Osteoblast (primary cell): ENCODE data around the gene KL. TPM values are rescaled to one million over a fixed set of nuclear protein-coding genes. Genes with fewer than 3 reads are reported as not detected.

ENCODE experiments used
- DNase-seq: peaks from one replicate; pipeline ENCODE4 v3.0.0; 2011; ENCODE audit warnings: low spot score, mixed read lengths; ENCODE audit not compliant: insufficient read length; ENCODE audit errors: missing footprints
- H2AFZ ChIP-seq: 2 replicates; pipeline ENCODE4 v1.6.0; 2011; ENCODE audit warnings: mild to moderate bottlenecking, low read length
- H3K27ac ChIP-seq: 2 replicates; pipeline ENCODE4 v1.5.1; 2011; ENCODE audit warnings: mild to moderate bottlenecking, low read depth, low read length, moderate library complexity
- H3K27me3 ChIP-seq: 2 replicates; pipeline ENCODE4 v1.6.0; 2012; ENCODE audit warnings: mild to moderate bottlenecking, control low read depth, inconsistent platforms, low read length, moderate library complexity; ENCODE audit not compliant: insufficient read depth
- H3K36me3 ChIP-seq: 2 replicates; pipeline ENCODE4 v1.5.1; 2011; ENCODE audit warnings: mild to moderate bottlenecking, low read length, control low read depth, moderate library complexity; ENCODE audit not compliant: insufficient read depth
- H3K4me1 ChIP-seq: 2 replicates; pipeline ENCODE4 v1.5.1; 2011; ENCODE audit warnings: mild to moderate bottlenecking, low read length, control low read depth, moderate library complexity; ENCODE audit not compliant: insufficient read depth
- H3K4me2 ChIP-seq: 2 replicates; pipeline ENCODE4 v1.6.0; 2011; ENCODE audit warnings: mild to moderate bottlenecking, low read length; ENCODE audit not compliant: insufficient read depth
- H3K4me3 ChIP-seq: fragments of 200-600 bp; sonication (generic); 3 replicates; pipeline ENCODE4 v1.5.1; 2012; ENCODE audit warnings: mild to moderate bottlenecking, low read length, inconsistent platforms; ENCODE audit not compliant: insufficient read depth
- H3K79me2 ChIP-seq: 2 replicates; pipeline ENCODE4 v1.6.0; 2012; ENCODE audit warnings: mild to moderate bottlenecking, low read length, control low read depth, inconsistent platforms; ENCODE audit not compliant: insufficient read depth
- H3K9me3 ChIP-seq: 2 replicates; pipeline ENCODE4 v1.5.1; 2011; ENCODE audit warnings: low read depth, low read length, control low read depth
- H4K20me1 ChIP-seq: 2 replicates; pipeline ENCODE4 v1.6.0; 2012; ENCODE audit warnings: mild to moderate bottlenecking, low read length, control low read depth; ENCODE audit not compliant: insufficient read depth
- total RNA-seq: library from RNA; depleted of rRNA; stranded (reverse); fragments of >200 nt; gene quantifications from 2 replicates; pipeline ENCODE4 v1.2.3, GENCODE V29; 2012
- TF ChIP-seq, protein P1 (sequence below): IDR thresholded peaks from 2 replicates; pipeline ENCODE4 v1.5.1; 2011; ENCODE audit warnings: mild to moderate bottlenecking, low read depth, low read length, moderate library complexity; ENCODE audit errors: extremely low read depth

Gene KL
- under 0.01 TPM in 1 of 2 replicates, not detected in the other for total RNA-seq

DNA sequence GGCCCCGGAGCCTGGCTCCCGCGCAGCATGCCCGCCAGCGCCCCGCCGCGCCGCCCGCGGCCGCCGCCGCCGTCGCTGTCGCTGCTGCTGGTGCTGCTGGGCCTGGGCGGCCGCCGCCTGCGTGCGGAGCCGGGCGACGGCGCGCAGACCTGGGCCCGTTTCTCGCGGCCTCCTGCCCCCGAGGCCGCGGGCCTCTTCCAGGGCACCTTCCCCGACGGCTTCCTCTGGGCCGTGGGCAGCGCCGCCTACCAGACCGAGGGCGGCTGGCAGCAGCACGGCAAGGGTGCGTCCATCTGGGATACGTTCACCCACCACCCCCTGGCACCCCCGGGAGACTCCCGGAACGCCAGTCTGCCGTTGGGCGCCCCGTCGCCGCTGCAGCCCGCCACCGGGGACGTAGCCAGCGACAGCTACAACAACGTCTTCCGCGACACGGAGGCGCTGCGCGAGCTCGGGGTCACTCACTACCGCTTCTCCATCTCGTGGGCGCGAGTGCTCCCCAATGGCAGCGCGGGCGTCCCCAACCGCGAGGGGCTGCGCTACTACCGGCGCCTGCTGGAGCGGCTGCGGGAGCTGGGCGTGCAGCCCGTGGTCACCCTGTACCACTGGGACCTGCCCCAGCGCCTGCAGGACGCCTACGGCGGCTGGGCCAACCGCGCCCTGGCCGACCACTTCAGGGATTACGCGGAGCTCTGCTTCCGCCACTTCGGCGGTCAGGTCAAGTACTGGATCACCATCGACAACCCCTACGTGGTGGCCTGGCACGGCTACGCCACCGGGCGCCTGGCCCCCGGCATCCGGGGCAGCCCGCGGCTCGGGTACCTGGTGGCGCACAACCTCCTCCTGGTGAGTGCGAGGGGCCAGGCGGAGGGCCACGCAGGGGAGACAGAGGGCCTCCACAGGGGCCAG, at the start of gene KL:
TSS of gene KL (plus strand) at position 10 of the 909 bp plus-strand sequence. CDS start at position 28, 18 bp downstream.
- Histone ChIP-seq H3K36me3 (no peaks in the 10 kb centered on the region), H2AFZ (peak within 1 kb of the TSS; percentile 35), H3K4me2 (peak within 1 kb of the TSS; percentile 51), H3K27me3 (peaks cover 75% of the 10 kb centered on the region), H3K4me3 (peak within 1 kb of the TSS; percentile 46), H3K9me3 (no peaks in the 10 kb centered on the region), H4K20me1 (no peaks in the 10 kb centered on the region), H3K79me2 (no peaks in the 10 kb centered on the region), H3K4me1 (no peaks in the 10 kb centered on the region), H3K27ac (no peak within 1 kb of the TSS)
- TF ChIP-seq, protein P1, sequence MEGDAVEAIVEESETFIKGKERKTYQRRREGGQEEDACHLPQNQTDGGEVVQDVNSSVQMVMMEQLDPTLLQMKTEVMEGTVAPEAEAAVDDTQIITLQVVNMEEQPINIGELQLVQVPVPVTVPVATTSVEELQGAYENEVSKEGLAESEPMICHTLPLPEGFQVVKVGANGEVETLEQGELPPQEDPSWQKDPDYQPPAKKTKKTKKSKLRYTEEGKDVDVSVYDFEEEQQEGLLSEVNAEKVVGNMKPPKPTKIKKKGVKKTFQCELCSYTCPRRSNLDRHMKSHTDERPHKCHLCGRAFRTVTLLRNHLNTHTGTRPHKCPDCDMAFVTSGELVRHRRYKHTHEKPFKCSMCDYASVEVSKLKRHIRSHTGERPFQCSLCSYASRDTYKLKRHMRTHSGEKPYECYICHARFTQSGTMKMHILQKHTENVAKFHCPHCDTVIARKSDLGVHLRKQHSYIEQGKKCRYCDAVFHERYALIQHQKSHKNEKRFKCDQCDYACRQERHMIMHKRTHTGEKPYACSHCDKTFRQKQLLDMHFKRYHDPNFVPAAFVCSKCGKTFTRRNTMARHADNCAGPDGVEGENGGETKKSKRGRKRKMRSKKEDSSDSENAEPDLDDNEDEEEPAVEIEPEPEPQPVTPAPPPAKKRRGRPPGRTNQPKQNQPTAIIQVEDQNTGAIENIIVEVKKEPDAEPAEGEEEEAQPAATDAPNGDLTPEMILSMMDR = no peak
- peak; percentile 88 for DNase-seq

DNA sequence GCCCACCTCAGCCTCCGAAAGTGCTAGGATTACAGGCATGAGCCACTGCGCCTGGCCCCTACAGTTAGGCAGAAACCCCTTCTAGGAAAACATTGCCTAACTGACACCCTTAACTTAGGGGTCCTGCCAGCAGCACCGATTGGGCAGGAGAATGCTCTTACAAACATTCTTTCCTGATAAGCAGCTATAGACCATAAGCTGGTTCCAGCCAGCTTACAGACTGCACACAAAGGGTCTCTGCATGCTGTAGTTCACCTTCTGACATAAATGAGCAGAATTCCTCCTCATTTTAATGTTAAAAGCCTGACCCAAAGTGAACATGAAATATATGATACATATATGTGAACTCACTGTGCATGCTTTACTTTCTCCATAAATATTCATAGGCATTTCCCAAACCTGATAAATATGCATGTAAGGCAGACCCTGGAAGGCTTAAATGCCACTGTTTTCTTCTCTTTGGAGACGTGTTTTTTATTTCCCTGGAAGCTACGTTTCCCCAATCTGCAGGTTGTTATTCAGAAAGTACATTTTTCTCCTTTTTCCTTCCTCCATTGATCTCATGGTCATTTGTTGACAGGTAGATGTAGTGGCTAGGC, 48.5 kb upstream of the KL start:
- H3K27ac ChIP-seq = no peak overlapping the region
- no peak overlapping the region for H3K4me2 ChIP-seq
- H3K36me3 ChIP-seq = no peaks in the 10 kb centered on the region
- no peaks in the 10 kb centered on the region for H3K79me2 ChIP-seq
- no peaks in the 10 kb centered on the region for H3K27me3 ChIP-seq
- DNase-seq = no peak
- H2AFZ ChIP-seq = no peak overlapping the region
- H3K4me1 ChIP-seq = peaks cover 6% of the 10 kb centered on the region
- H4K20me1 ChIP-seq = no peaks in the 10 kb centered on the region
- TF ChIP-seq, protein P1 = no peak
- no peaks in the 10 kb centered on the region for H3K9me3 ChIP-seq
- H3K4me3 ChIP-seq = no peak overlapping the region

DNA sequence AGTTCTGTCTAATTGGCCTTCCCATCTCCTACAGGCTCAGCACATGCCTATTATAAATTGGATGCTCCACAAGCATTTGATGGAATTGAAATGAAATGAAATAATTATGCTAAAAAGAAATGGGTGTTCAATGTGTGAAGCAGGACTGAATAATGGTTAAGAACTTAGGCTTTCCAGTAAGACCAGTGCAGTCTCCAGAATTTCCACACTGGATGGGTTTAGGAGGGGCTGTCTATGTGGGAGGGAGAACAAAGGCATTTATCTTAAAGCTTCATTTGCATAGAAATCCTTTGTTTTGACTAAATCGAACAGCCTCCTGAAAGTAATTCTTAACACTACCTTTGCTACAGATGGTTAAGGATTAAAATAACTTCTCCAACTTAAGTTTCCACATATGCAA, 47.9 kb upstream of the KL start:
- H2AFZ ChIP-seq = no peak overlapping the region
- no peak overlapping the region for H3K27ac ChIP-seq
- H3K9me3 ChIP-seq = no peaks in the 10 kb centered on the region
- TF ChIP-seq, protein P1 = no peak
- H3K4me2 ChIP-seq = no peak overlapping the region
- H3K27me3 ChIP-seq = no peaks in the 10 kb centered on the region
- H3K79me2 ChIP-seq = no peaks in the 10 kb centered on the region
- no peaks in the 10 kb centered on the region for H3K36me3 ChIP-seq
- H4K20me1 ChIP-seq = no peaks in the 10 kb centered on the region
- H3K4me3 ChIP-seq = no peak overlapping the region
- peaks cover 6% of the 10 kb centered on the region for H3K4me1 ChIP-seq
- DNase-seq = no peak

DNA sequence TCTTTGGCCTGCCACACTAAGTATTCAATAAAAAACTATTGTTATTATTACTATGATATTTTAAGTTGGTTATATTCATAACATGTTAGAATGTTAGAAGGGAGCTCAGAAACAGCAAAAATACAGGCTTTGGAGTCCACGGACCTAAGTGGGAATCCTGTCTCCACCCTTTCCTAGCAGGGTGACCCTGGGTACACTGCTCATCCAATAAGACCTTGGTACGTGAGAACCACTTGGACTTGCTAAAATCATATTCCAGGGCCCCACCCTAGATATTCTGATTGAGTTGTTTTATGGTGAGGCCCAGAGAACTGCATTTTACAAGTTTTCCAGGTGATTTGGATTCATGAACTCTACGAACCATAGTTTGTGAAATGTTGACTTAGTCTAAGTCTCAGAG, 47.4 kb upstream of the KL start:
- no peaks in the 10 kb centered on the region for H3K27me3 ChIP-seq
- peaks cover 6% of the 10 kb centered on the region for H3K4me1 ChIP-seq
- H3K27ac ChIP-seq = no peak overlapping the region
- no peak for DNase-seq
- H2AFZ ChIP-seq = no peak overlapping the region
- TF ChIP-seq, protein P1 = no peak
- H3K79me2 ChIP-seq = no peaks in the 10 kb centered on the region
- no peak overlapping the region for H3K4me3 ChIP-seq
- no peaks in the 10 kb centered on the region for H4K20me1 ChIP-seq
- no peaks in the 10 kb centered on the region for H3K36me3 ChIP-seq
- H3K9me3 ChIP-seq = no peaks in the 10 kb centered on the region
- no peak overlapping the region for H3K4me2 ChIP-seq
